RWPE2 (cell line): Measurements from ENCODE around the gene ATXN7.
A peak's percentile ranks its signal among the peaks of the same experiment; 100 is the strongest.

Source experiments
- ATAC-seq: fragments of 200-7000 bp; cut with Tn5 transposase; 3 replicates; pipeline ENCODE4 v1.9.1; 2021; ENCODE audit warnings: low read depth
- DNase-seq: peaks from one replicate; pipeline ENCODE4 v3.0.0-alpha.2; 2020; ENCODE audit warnings: low spot score
- H3K27ac ChIP-seq: fragments of 450-650 bp; 2 replicates; pipeline ENCODE4 v1.5.1; 2017; ENCODE audit warnings: mild to moderate bottlenecking; ENCODE audit not compliant: poor library complexity, severe bottlenecking
- H3K27me3 ChIP-seq: fragments of 250-450 bp; sonication (Bioruptor Pico); 2 replicates; pipeline ENCODE4 v1.5.1; 2021; ENCODE audit warnings: mild to moderate bottlenecking, moderate library complexity; ENCODE audit not compliant: insufficient read depth, poor library complexity, severe bottlenecking
- H3K36me3 ChIP-seq: fragments of 250-450 bp; sonication (Bioruptor Pico); 2 replicates; pipeline ENCODE4 v1.5.1; 2020; ENCODE audit warnings: low read depth, mild to moderate bottlenecking, moderate library complexity
- H3K4me1 ChIP-seq: fragments of 250-450 bp; sonication (Bioruptor Pico); 2 replicates; pipeline ENCODE4 v1.5.1; 2021; ENCODE audit warnings: mild to moderate bottlenecking, moderate library complexity; ENCODE audit not compliant: insufficient read depth, poor library complexity, severe bottlenecking
- H3K4me3 ChIP-seq: fragments of 250-450 bp; sonication (Bioruptor Pico); 2 replicates; pipeline ENCODE4 v1.5.1; 2021; ENCODE audit warnings: mild to moderate bottlenecking, moderate library complexity; ENCODE audit not compliant: severe bottlenecking
- H3K9me3 ChIP-seq: fragments of 250-450 bp; sonication (Bioruptor Pico); 2 replicates; pipeline ENCODE4 v1.5.1; 2021; ENCODE audit warnings: mild to moderate bottlenecking, moderate library complexity; ENCODE audit not compliant: severe bottlenecking
- TF ChIP-seq, protein P1 (sequence below): fragments of 450-650 bp; IDR thresholded peaks from one replicate; pipeline ENCODE4 v1.5.1; 2017; ENCODE audit warnings: mild to moderate bottlenecking, moderate library complexity; ENCODE audit not compliant: poor library complexity, severe bottlenecking

ATXN7 gene

GRCh38 chr3:63976161-63976871 is 112.6 kb downstream of the ATXN7 start:
- peak overlapping the region; percentile 87 for H3K27ac ChIP-seq
- no peak for DNase-seq
- peaks cover 21% of the 10 kb centered on the region for H3K36me3 ChIP-seq
- ATAC-seq = peak; percentile 74
- H3K4me1 ChIP-seq = peaks cover 31% of the 10 kb centered on the region
- TF ChIP-seq, protein P1, sequence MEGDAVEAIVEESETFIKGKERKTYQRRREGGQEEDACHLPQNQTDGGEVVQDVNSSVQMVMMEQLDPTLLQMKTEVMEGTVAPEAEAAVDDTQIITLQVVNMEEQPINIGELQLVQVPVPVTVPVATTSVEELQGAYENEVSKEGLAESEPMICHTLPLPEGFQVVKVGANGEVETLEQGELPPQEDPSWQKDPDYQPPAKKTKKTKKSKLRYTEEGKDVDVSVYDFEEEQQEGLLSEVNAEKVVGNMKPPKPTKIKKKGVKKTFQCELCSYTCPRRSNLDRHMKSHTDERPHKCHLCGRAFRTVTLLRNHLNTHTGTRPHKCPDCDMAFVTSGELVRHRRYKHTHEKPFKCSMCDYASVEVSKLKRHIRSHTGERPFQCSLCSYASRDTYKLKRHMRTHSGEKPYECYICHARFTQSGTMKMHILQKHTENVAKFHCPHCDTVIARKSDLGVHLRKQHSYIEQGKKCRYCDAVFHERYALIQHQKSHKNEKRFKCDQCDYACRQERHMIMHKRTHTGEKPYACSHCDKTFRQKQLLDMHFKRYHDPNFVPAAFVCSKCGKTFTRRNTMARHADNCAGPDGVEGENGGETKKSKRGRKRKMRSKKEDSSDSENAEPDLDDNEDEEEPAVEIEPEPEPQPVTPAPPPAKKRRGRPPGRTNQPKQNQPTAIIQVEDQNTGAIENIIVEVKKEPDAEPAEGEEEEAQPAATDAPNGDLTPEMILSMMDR = no peak
- H3K9me3 ChIP-seq = no peaks in the 10 kb centered on the region
- H3K27me3 ChIP-seq = no peaks in the 10 kb centered on the region
- no peak overlapping the region for H3K4me3 ChIP-seq

DNA sequence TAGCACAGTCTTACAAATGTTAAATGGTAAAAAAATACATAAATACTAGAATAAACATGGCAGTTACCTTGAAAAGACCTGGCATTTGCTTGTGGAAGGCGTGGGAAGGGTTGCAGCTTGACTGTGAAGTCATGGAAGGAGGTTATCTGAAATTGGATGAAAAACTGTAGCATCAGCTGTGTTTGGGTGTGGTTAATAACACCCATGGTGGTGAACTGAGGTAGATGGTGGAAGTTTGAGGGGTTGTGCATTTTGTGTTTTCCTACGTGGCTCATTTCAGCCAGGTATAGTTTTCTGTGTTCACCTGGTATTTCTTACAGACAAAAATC is 113.2 kb downstream of the ATXN7 start:
- H3K9me3 ChIP-seq = no peaks in the 10 kb centered on the region
- TF ChIP-seq, protein P1 = no peak
- no peaks in the 10 kb centered on the region for H3K27me3 ChIP-seq
- H3K4me3 ChIP-seq = no peak overlapping the region
- peaks cover 31% of the 10 kb centered on the region for H3K4me1 ChIP-seq
- peak overlapping the region; percentile 87 for H3K27ac ChIP-seq
- H3K36me3 ChIP-seq = peaks cover 27% of the 10 kb centered on the region
- ATAC-seq = no peak
- DNase-seq = no peak

GRCh38 chr3:63977893-63978292 is 114.2 kb downstream of the ATXN7 start:
- H3K27ac ChIP-seq = no peak overlapping the region
- peaks cover 31% of the 10 kb centered on the region for H3K4me1 ChIP-seq
- TF ChIP-seq, protein P1 = no peak
- H3K36me3 ChIP-seq = peaks cover 37% of the 10 kb centered on the region
- DNase-seq (no peak), ATAC-seq (no peak)
- no peaks in the 10 kb centered on the region for H3K9me3 ChIP-seq
- no peaks in the 10 kb centered on the region for H3K27me3 ChIP-seq
- no peak overlapping the region for H3K4me3 ChIP-seq

GRCh38 chr3:63979093-63979885 is 115.6 kb downstream of the ATXN7 start:
- Histone ChIP-seq H3K9me3 (no peaks in the 10 kb centered on the region), H3K27ac (no peak overlapping the region), H3K4me1 (peaks cover 31% of the 10 kb centered on the region), H3K4me3 (no peak overlapping the region), H3K27me3 (no peaks in the 10 kb centered on the region), H3K36me3 (peaks cover 51% of the 10 kb centered on the region)
- ATAC-seq (no peak), DNase-seq (no peak)
- TF ChIP-seq, protein P1 = no peak

- DNase-seq (no peak), ATAC-seq (no peak)
- Histone ChIP-seq H3K9me3 (no peaks in the 10 kb centered on the region), H3K27ac (no peak overlapping the region), H3K4me1 (peaks cover 25% of the 10 kb centered on the region), H3K27me3 (no peaks in the 10 kb centered on the region), H3K4me3 (no peak overlapping the region), H3K36me3 (peaks cover 52% of the 10 kb centered on the region)
- TF ChIP-seq, protein P1 = no peak
Observed at GRCh38 chr3:63980019-63980418, 116.4 kb downstream of the ATXN7 start.
